ENCODE measurements around the gene GLT1D1.
"Not testable (repeated sequence)": the region's sequence is repeated elsewhere in the genome, so short reads cannot be mapped to it uniquely, and the experiment has no call there.

Gene GLT1D1

DNA sequence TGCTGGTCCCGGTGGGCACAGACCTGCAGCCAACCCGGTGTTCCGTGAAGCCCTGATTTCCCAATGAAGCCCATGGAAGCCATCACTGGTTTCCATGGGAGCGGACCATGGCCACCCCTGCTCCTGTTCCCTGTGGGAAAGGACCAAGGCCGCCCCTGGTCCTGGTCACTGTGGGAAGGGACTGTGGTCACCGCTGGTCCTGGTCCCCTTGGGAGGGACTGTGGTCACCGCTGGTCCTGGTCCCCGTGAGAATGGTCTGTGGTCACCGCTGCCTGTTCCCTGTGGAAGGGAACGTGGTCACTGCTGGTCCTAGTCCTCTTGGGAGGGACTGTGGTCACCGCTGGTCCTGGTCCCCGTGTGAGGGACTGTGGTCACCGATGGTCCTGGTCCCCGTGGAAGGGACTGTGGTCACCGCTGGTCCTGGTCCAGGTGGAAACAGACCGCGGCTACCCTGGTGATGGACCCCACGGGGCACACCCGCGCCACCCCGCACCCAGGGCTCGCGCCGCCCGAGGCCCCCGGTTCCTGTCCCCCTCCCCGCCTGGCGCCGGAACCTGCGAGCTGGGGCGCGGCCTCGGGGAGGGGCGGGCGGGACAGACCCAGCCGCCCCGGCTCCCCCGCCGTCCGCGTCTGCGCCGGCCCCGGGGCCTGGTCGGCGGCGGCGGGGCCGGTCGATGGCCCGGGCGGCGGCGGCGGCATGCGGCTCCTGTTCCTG is at the start of gene GLT1D1:
Gene GLT1D1 (plus strand): TSS at position 594 of the 715 bp plus-strand sequence. CDS start 104 bp downstream, at position 698.
- Mint-ChIP-seq H3K27me3 (peaks cover 49% of the 10 kb centered on the region), H3K27ac (no peak within 1 kb of the TSS), H3K4me1 (ENCODE audit: low read depth) (peaks cover 1% of the 10 kb centered on the region), H3K36me3 (ENCODE audit: low read depth) (no peaks in the 10 kb centered on the region), H3K9me3 (no peaks in the 10 kb centered on the region), H3K4me3 (no peak within 1 kb of the TSS)
- no peak for DNase-seq

DNA sequence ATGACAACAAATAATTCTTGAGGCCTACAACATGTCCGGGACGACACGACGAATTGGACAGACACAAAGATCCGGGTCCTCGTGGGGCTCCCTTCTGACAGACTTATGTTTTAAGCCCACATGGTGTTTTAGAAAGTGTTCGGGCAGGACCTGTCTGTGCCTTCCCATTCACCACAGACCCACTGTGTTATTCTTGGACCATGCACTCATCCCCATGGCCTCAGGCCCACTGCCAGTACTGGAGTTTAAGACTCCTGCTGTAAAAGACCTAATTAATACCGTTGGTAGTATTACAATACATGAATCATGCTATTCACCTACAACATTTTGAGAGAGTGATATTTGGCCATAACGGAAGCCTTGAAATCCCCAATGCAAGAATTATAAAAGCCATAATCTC is 49.5 kb upstream of the GLT1D1 start:
- Mint-ChIP-seq H3K4me1 (ENCODE audit: low read depth) (peaks cover 8% of the 10 kb centered on the region), H3K27ac (no peak overlapping the region), H3K9me3 (no peaks in the 10 kb centered on the region), H3K27me3 (no peaks in the 10 kb centered on the region), H3K4me3 (no peak overlapping the region), H3K36me3 (ENCODE audit: low read depth) (peaks cover 96% of the 10 kb centered on the region)
- DNase-seq: no peak

DNA sequence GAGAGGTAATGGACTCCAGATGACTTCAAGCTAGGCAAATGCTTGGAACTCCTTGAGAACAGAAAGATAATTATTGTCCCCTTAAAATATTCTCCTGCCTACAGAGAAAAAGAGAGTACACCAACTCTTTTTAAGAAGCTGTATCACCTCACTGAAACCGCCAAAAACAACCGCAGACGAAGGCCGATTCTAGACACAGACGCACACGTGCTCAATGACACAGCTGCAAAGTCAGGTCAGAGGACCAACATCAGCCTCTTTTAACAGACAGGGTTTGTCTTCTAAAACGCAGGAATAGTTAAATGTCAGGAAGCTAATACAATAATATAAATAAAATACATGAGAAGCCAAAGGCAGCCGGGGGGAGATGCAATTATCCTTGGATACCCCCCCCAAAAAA is 48.5 kb upstream of the GLT1D1 start:
- DNase-seq: no peak
- Mint-ChIP-seq H3K27me3 (no peaks in the 10 kb centered on the region), H3K27ac (no peak overlapping the region), H3K9me3 (no peaks in the 10 kb centered on the region), H3K36me3 (ENCODE audit: low read depth) (peaks cover 96% of the 10 kb centered on the region), H3K4me3 (no peak overlapping the region), H3K4me1 (ENCODE audit: low read depth) (peaks cover 14% of the 10 kb centered on the region)

DNA sequence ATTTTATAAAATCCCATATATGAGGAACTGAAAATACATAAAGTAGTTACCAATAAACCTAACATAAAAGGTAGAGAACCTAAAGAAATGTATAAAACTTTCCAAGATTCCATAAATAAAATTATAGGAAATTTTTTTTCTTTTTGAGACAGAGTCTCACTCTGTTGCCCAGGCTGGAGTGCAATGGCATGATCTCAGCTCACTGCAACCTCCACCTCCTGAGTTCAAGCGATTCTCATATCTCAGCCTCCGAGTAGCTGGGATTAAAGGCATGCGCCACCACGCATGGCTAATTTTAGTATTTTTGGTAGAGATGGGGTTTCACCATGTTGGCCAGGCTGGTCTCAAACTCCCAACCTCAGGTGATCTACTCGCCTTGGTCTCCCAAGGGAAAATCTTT is 47.9 kb upstream of the GLT1D1 start:
- H3K4me3 Mint-ChIP-seq, H3K9me3 Mint-ChIP-seq, H3K27me3 Mint-ChIP-seq, H3K27ac Mint-ChIP-seq, DNase-seq: not testable (repeated sequence)
- peaks cover 21% of the 10 kb centered on the region for H3K4me1 Mint-ChIP-seq (ENCODE audit: low read depth)
- H3K36me3 Mint-ChIP-seq (ENCODE audit: low read depth): peaks cover 96% of the 10 kb centered on the region

DNA sequence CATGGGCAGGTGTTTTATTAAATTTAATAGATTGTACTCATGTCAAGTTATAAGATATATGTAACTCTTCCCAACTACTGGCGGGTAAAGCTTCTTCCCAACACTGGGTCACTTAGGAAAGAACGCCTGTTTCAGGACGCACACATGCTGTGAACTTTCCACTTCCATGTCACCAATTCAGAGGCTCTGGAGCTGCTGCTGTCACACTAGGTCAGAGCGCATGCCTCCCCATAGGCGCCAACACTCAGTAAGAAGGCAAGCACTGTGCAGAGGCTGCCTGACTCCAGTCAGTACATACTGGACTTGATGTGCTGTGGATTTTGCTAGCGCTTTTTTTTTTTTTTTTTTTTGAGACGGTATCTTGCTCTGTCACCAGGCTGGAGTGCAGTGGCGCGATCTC is 46.7 kb upstream of the GLT1D1 start:
- H3K4me1 Mint-ChIP-seq (ENCODE audit: low read depth): peaks cover 32% of the 10 kb centered on the region
- no peak overlapping the region for H3K4me3 Mint-ChIP-seq
- no peak for DNase-seq
- no peaks in the 10 kb centered on the region for H3K9me3 Mint-ChIP-seq
- H3K27me3 Mint-ChIP-seq: no peaks in the 10 kb centered on the region
- peaks cover 94% of the 10 kb centered on the region for H3K36me3 Mint-ChIP-seq (ENCODE audit: low read depth)
- no peak overlapping the region for H3K27ac Mint-ChIP-seq

DNA sequence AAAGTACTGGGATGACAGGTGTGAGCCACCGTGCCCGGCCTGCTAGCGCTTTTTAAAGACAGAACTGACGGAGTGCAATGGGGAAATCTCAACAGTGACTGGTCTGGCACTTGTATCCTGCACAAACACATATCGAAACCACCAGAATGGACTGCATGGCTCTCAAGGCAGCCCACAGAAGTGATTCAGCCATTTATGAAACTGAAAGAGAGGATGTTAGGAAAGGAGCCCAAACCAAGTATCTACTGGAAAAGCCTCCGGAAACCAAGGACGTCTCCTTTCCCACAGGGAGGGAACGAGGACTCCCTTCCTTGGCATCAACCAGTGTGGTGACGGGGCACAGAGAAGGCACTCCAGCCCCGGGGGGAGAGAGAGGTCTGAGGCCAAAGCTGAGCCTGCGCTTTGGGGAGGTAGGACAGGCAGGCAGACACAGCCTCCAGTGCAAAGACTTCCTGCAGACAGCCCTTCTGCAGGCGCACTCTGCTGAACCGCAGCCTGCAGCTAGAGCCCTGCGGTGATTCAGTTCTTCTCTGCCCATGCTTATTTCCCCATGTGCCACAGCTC is 46.0 kb upstream of the GLT1D1 start:
- H3K27ac Mint-ChIP-seq: no peak overlapping the region
- no peak for DNase-seq

DNA sequence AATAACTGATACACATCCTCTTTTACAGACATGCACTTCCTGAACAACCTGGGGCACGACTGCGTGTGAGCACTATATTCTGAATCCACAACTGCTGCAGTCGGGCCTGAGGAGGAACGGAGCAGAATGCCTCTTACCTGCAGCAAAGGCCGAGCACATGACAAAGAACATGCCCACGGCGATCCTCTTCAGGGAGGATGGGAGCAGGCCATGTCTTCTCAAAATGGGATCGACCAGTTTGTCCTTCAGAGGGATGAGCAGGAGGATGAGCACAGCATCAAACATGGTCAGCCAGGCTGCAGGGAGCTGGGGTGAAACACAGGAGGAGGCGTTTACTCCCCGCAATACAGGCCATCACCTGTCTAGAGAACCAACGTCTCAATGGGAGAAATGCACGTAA is 44.6 kb upstream of the GLT1D1 start:
- Mint-ChIP-seq H3K27ac (no peak overlapping the region), H3K9me3 (no peaks in the 10 kb centered on the region), H3K27me3 (no peaks in the 10 kb centered on the region), H3K4me3 (no peak overlapping the region), H3K36me3 (ENCODE audit: low read depth) (peaks cover 94% of the 10 kb centered on the region), H3K4me1 (ENCODE audit: low read depth) (peaks cover 44% of the 10 kb centered on the region)
- DNase-seq: no peak

More for the DNA sequence above, 46.0 kb upstream of the GLT1D1 start:
- Mint-ChIP-seq H3K4me1 (ENCODE audit: low read depth) (peaks cover 37% of the 10 kb centered on the region), H3K9me3 (no peaks in the 10 kb centered on the region), H3K36me3 (ENCODE audit: low read depth) (peaks cover 94% of the 10 kb centered on the region), H3K27me3 (no peaks in the 10 kb centered on the region), H3K4me3 (no peak overlapping the region)

DNA sequence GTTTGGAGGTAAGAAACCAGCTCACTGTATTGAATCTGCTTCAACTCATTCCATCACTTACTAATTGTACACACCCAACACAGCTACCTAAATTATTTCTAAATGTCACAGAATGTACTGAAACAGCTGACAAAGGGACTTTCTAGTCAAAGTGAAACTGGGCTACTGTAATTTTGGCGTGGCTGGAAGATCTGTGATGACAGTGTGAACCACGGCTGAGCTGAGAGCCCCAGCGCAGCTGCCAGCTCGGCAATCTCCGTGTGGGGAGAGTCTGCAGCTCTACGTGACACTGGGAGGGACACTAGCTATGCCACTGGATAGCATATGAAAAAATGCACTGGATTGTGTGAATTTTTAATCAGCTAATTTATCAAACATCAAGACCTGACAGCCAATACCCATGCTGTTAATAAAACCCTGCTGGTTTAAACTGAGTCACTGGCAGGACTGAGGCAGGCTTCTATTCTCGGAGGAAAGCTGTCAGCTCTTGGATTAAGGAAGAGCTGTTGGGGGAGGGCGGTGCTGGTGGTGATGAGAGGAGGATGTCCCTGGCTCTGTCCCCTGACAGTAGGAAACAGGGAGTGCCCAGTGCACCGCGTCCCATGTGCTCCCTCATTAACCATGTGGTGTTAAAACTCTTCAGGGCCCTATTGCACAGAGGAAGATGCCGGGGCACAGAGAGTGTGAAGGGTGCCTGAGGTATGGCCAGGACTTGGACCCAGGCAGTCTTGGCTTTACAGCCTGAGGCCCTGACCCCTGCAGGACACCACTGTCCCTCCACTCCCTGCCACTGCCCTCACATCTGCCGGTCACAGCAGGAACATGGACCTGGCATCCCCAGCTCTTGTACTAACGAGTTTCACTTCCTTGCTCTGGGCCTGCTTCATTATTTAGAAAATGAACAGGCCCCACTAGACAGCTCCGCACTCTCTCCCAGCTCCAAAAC is 42.8 kb upstream of the GLT1D1 start:
- Mint-ChIP-seq H3K27me3 (no peaks in the 10 kb centered on the region), H3K27ac (peak overlapping the region; percentile 87), H3K36me3 (ENCODE audit: low read depth) (peaks cover 97% of the 10 kb centered on the region), H3K4me1 (ENCODE audit: low read depth) (peaks cover 58% of the 10 kb centered on the region), H3K4me3 (peak overlapping the region; percentile 47), H3K9me3 (no peaks in the 10 kb centered on the region)
- DNase-seq: peak; percentile 64

DNA sequence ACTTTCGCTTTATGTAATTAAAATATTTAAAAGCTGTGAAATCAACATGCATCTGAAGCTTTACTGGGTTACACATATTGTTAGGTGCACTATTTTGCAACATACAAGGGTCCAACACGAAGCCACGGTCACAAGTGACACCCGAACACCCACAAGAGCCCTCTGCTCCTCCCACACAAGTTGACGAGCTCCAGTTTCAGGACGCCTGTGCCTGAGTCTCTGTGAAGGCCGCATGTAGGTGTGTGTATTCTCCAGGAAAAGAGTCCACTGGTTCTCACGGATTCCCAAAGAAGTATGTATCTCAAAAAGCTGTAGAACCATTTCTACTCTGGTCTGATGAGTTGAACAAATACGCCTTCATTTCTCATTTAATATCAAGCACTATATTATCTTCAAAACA is 41.5 kb upstream of the GLT1D1 start:
- no peak for DNase-seq
- peaks cover 69% of the 10 kb centered on the region for H3K4me1 Mint-ChIP-seq (ENCODE audit: low read depth)
- H3K36me3 Mint-ChIP-seq (ENCODE audit: low read depth): peaks cover 89% of the 10 kb centered on the region

DNA sequence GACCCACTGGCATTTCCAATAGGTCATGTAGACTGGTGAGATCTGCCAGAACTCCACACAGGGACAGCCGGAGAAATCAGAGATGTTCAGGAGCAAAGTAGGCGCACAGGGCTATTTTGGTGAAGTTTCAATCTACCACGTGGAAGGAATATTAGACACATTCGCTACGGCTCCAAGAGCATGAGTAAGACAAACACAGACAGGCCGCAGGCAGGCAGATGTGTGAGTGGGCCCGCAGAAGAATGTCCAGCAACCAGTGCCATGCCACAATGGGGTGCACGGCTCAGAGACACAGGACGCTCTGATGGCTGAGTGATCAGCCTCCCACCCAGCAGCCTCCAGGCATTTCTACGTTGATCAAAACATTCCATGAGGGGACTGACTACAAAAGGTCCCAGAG is 39.9 kb upstream of the GLT1D1 start:
- Mint-ChIP-seq H3K27me3 (no peaks in the 10 kb centered on the region), H3K4me3 (no peak overlapping the region), H3K9me3 (no peaks in the 10 kb centered on the region), H3K36me3 (ENCODE audit: low read depth) (peaks cover 85% of the 10 kb centered on the region), H3K27ac (peak overlapping the region; percentile 4), H3K4me1 (ENCODE audit: low read depth) (peaks cover 81% of the 10 kb centered on the region)
- DNase-seq: no peak

More for the DNA sequence above, 41.5 kb upstream of the GLT1D1 start:
- H3K9me3 Mint-ChIP-seq: no peaks in the 10 kb centered on the region
- no peak overlapping the region for H3K4me3 Mint-ChIP-seq
- no peaks in the 10 kb centered on the region for H3K27me3 Mint-ChIP-seq
- peak overlapping the region; percentile 11 for H3K27ac Mint-ChIP-seq

DNA sequence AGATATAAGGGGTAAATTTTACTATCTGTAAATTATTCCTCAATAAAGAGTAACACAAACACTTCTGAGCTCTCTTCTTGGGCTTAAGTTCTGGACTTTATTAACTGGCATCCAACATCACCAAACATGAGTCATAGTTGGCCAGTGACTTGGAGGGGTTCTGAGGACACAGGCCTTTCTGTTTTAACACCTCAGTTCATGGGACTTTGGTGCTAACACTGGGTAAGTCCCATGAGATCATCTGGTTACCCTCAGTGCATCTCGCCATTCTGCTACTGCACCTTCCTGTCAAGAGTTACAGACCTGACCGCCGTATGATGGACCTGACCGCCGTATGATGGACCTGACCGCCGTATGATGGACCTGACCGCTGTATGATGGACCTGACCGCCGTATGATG is 39.4 kb upstream of the GLT1D1 start:
- Mint-ChIP-seq H3K36me3 (ENCODE audit: low read depth) (peaks cover 84% of the 10 kb centered on the region), H3K4me3 (no peak overlapping the region), H3K9me3 (no peaks in the 10 kb centered on the region), H3K27ac (peak overlapping the region; percentile 4), H3K27me3 (no peaks in the 10 kb centered on the region), H3K4me1 (ENCODE audit: low read depth) (peaks cover 85% of the 10 kb centered on the region)
- no peak for DNase-seq

DNA sequence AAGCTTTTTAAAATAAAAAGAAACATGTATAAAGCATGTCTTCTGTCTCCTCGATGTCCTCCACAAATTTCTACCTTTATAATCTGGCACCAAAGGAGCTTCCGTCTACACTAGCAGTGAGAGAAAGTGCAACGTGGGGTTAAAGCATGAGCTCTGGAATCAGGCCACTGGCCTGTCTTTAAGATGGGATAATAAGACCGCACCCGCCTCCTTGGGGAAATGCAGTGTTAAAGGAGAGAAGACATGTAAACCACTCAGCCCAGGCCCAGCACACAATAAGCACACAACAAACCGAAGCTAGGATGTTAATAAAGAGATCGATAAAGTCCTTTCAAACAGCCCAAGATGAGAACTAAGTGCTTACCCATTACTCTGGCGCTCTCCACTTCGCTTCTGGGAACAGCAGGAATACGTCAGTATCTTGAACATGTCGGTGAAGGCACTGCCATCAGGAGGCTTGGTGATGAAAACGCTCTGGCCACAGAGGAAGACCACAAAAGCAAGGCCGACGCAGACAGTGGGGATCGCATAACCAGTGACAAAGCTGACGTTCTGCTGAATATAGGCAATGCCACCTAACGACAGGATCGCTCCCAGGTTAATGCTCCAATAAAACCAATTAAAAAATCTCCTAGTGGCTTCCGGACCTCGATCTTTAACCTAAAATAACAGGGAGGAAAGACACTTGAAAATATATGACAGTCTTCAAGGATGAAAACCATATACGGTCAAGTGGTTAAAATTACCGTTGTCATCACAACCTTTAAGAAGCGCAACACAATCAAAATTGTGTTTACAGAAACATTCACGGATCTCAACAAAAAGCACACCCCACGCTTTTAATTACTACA is 38.6 kb upstream of the GLT1D1 start:
- Mint-ChIP-seq H3K4me1 (ENCODE audit: low read depth) (peaks cover 86% of the 10 kb centered on the region), H3K4me3 (no peak overlapping the region), H3K27me3 (no peaks in the 10 kb centered on the region), H3K36me3 (ENCODE audit: low read depth) (peaks cover 81% of the 10 kb centered on the region), H3K27ac (peak overlapping the region; percentile 1), H3K9me3 (no peaks in the 10 kb centered on the region)
- no peak for DNase-seq

DNA sequence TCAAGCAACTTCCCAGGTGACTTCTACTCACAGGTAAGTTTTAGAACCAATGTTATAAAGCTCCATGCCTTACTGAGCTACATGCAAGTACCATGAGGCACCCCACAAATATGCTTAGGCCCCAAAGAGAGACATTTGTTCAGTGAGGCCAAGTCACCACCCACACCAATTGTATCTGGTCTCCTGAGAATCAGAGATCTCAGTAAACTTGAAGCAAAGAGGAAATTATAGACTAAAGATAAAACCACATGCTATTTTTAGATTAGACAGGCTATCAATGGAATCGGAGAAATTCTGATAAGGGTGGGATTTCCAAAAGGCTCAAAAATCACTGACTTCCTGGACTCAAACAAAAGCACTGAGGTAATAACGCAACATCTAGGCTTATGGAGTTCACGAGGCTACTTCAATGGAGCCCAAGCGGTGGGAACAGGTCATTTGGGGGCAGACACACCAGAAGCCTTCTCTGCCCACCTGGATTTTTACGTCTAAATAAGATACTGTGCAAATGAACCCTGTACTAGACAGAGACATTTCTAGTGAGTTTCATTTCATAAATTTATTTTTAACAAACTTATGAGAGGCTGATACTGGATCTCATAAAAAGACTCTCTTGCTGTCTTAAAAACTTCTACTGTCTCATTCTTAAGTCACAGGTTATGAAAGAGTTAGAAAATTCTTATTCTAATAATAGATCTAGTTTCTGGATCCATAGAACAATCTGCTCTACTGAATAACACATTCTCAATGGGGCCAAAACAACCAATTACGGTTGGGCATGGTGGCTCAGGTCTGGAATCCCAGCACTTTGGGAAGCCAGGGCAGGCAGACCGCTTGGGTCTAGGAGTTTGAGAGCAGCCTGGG is 37.3 kb upstream of the GLT1D1 start:
- DNase-seq: no peak
- no peaks in the 10 kb centered on the region for H3K27me3 Mint-ChIP-seq
- peaks cover 83% of the 10 kb centered on the region for H3K4me1 Mint-ChIP-seq (ENCODE audit: low read depth)
- H3K9me3 Mint-ChIP-seq: no peaks in the 10 kb centered on the region
- no peak overlapping the region for H3K27ac Mint-ChIP-seq
- no peak overlapping the region for H3K4me3 Mint-ChIP-seq
- peaks cover 82% of the 10 kb centered on the region for H3K36me3 Mint-ChIP-seq (ENCODE audit: low read depth)
